H1 (cell line): ENCODE measurements around the gene TMEM271. TPM values are rescaled to one million over a fixed set of nuclear protein-coding genes. Genes with fewer than 3 reads are reported as not detected.

ENCODE experiments used
- CTCF ChIA-PET: fragments of 300-600 bp; sonication (Branson Sonifier 250); formaldehyde crosslinking; loops from one replicate; lab custom pipeline; 2021; ENCODE audit not compliant: partially characterized antibody; lab: Charles Lee
- POLR2A ChIA-PET: fragments of 300-600 bp; sonication (Branson Sonifier 250); formaldehyde crosslinking; loops from one replicate; lab custom pipeline; 2021; ENCODE audit warnings: inconsistent platforms; ENCODE audit not compliant: partially characterized antibody; lab: Charles Lee
- DNase-seq, 2 experiments: peaks; one replicate each; pipeline versions ENCODE4 v3.0.0 to v3.0.0-alpha.2; 2010 to 2022; ENCODE audit warnings: low spot score in 2 of 2, low read depth in 1 of 2, mixed read lengths in 1 of 2
- FAIRE-seq: peaks from 2 replicates; lab custom pipeline; 2011; peaks lifted over from hg19 to GRCh38; lab: Jason Lieb, UNC
- H2AFZ ChIP-seq: 2 replicates; pipeline ENCODE4 v1.8.1; 2012; ENCODE audit warnings: low read length, inconsistent platforms
- H2AK5ac ChIP-seq: 2 replicates; pipeline ENCODE4 v1.6.1; 2013; ENCODE audit warnings: low read depth, low read length
- H2BK120ac ChIP-seq: replicated peaks from 2 replicates; pipeline ENCODE3; 2013; ENCODE audit warnings: low read depth, low read length, inconsistent platforms
- H2BK12ac ChIP-seq: 2 replicates; pipeline ENCODE4 v1.6.1; 2013; ENCODE audit warnings: low read depth, low read length
- H2BK15ac ChIP-seq: 2 replicates; pipeline ENCODE4 v1.6.1; 2013; ENCODE audit warnings: low read length
- H2BK20ac ChIP-seq: 2 replicates; pipeline ENCODE4 v1.6.1; 2013; ENCODE audit warnings: low read length
- H2BK5ac ChIP-seq: 2 replicates; pipeline ENCODE4 v1.6.1; 2013; ENCODE audit warnings: low read depth, low read length
- H3K14ac ChIP-seq: 2 replicates; pipeline ENCODE4 v1.6.1; 2013; ENCODE audit warnings: inconsistent platforms; ENCODE audit not compliant: insufficient read length
- H3K18ac ChIP-seq: 2 replicates; pipeline ENCODE4 v1.6.1; 2013; ENCODE audit warnings: low read length; ENCODE audit errors: extremely low read depth
- H3K23ac ChIP-seq: 2 replicates; pipeline ENCODE4 v1.6.1; 2013; ENCODE audit warnings: inconsistent platforms; ENCODE audit not compliant: insufficient read length
- H3K23me2 ChIP-seq: 2 replicates; pipeline ENCODE4 v1.6.1; 2013; ENCODE audit warnings: low read depth, low read length
- H3K27ac ChIP-seq: 2 replicates; pipeline ENCODE4 v1.6.1; 2011; ENCODE audit warnings: low read depth, low read length, inconsistent platforms
- H3K27me3 ChIP-seq, 4 experiments: replicated peaks in 1 of 4; 1 replicate in 1 of 4; 2 replicates in 3 of 4; pipeline versions ENCODE4 v1.6.1 to v1.8.1; 2011 to 2013; ENCODE audit warnings: low read length in 3 of 4, mild to moderate bottlenecking in 3 of 4, inconsistent platforms in 2 of 4, mixed read lengths in 2 of 4, moderate library complexity in 1 of 4; ENCODE audit not compliant: control insufficient read depth in 3 of 4, insufficient read depth in 3 of 4; ENCODE audit errors: extremely low read depth in 1 of 4
- H3K36me3 ChIP-seq, 4 experiments: 2 replicates each; pipeline versions ENCODE4 v1.6.1 to v1.8.1; 2011 to 2013; ENCODE audit warnings: mild to moderate bottlenecking in 4 of 4, low read length in 3 of 4, moderate library complexity in 2 of 4, control low read depth in 1 of 4, inconsistent platforms in 1 of 4; ENCODE audit not compliant: insufficient read depth in 4 of 4, control insufficient read depth in 2 of 4
- H3K4ac ChIP-seq: replicated peaks from 2 replicates; pipeline ENCODE3; 2013; ENCODE audit warnings: low read length, low read depth, mixed read lengths, inconsistent platforms; ENCODE audit not compliant: insufficient read length
- H3K4me1 ChIP-seq, 4 experiments: replicated peaks in 1 of 4; 1 replicate in 1 of 4; 2 replicates in 3 of 4; pipeline versions ENCODE4 v1.6.1 to v1.8.1; 2011 to 2013; ENCODE audit warnings: low read length in 3 of 4, inconsistent platforms in 2 of 4, mixed read lengths in 1 of 4; ENCODE audit not compliant: insufficient read depth in 4 of 4, control insufficient read depth in 3 of 4
- H3K4me2 ChIP-seq, 2 experiments: 2 replicates each; pipeline versions ENCODE4 v1.6.1 to v1.8.1; 2011 to 2013; ENCODE audit warnings: low read depth in 2 of 2, low read length in 2 of 2, control low read depth in 1 of 2, inconsistent platforms in 1 of 2, mild to moderate bottlenecking in 1 of 2; ENCODE audit not compliant: insufficient read depth in 1 of 2
- H3K4me3 ChIP-seq, 4 experiments: fragments of 200-600, 300-600 bp in 1 of 4; sonication (generic), shearing (Covaris generic), sonication (Bioruptor Twin) in 1 of 4; 2 replicates each; pipeline versions ENCODE4 v1.5.1 to v1.8.1; 2011 to 2016; ENCODE audit warnings: low read length in 4 of 4, low read depth in 3 of 4, control low read depth in 2 of 4, inconsistent platforms in 2 of 4, mild to moderate bottlenecking in 2 of 4, mixed read lengths in 1 of 4, moderate library complexity in 1 of 4; ENCODE audit not compliant: insufficient read depth in 2 of 4; ENCODE audit errors: extremely low read depth in 1 of 4
- H3K56ac ChIP-seq: replicated peaks from 2 replicates; pipeline ENCODE3; 2013; ENCODE audit warnings: low read depth, mild to moderate bottlenecking, mixed read lengths, low read length, inconsistent platforms; ENCODE audit not compliant: insufficient read length
- H3K79me1 ChIP-seq: 2 replicates; pipeline ENCODE4 v1.6.1; 2013; ENCODE audit warnings: low read depth, low read length, control low read depth
- H3K79me2 ChIP-seq, 2 experiments: 2 replicates each; pipeline versions ENCODE4 v1.6.1 to v1.8.1; 2012 to 2013; ENCODE audit warnings: low read length in 2 of 2, mild to moderate bottlenecking in 2 of 2, inconsistent platforms in 1 of 2; ENCODE audit not compliant: insufficient read depth in 2 of 2, control insufficient read depth in 1 of 2
- H3K9ac ChIP-seq, 4 experiments: replicated peaks in 1 of 4; 1 replicate in 1 of 4; 2 replicates in 3 of 4; pipeline versions ENCODE4 v1.6.1 to v1.8.1; 2011 to 2013; ENCODE audit warnings: low read depth in 3 of 4, low read length in 3 of 4, control low read depth in 2 of 4, mild to moderate bottlenecking in 2 of 4, moderate library complexity in 2 of 4, inconsistent platforms in 1 of 4; ENCODE audit errors: extremely low read depth in 1 of 4
- H3K9me3 ChIP-seq, 2 experiments: 2 replicates each; pipeline versions ENCODE4 v1.6.1 to v1.8.1; 2012 to 2013; ENCODE audit warnings: mild to moderate bottlenecking in 2 of 2, moderate library complexity in 2 of 2, control low read depth in 1 of 2, inconsistent platforms in 1 of 2, low read depth in 1 of 2, low read length in 1 of 2, mixed read lengths in 1 of 2; ENCODE audit not compliant: insufficient read depth in 2 of 2
- H4K20me1 ChIP-seq, 2 experiments: replicated peaks in 1 of 2; 2 replicates each; pipeline versions ENCODE3 to v1.8.1; 2011 to 2013; ENCODE audit warnings: inconsistent platforms in 2 of 2, low read length in 2 of 2, mild to moderate bottlenecking in 1 of 2; ENCODE audit not compliant: insufficient read depth in 2 of 2, control insufficient read depth in 1 of 2
- H4K5ac ChIP-seq: 2 replicates; pipeline ENCODE4 v1.6.1; 2013; ENCODE audit warnings: low read length, low read depth, mixed read lengths, inconsistent platforms; ENCODE audit not compliant: insufficient read length
- H4K8ac ChIP-seq: 2 replicates; pipeline ENCODE4 v1.8.0; 2013; ENCODE audit warnings: mild to moderate bottlenecking, moderate library complexity, low read length, inconsistent platforms; ENCODE audit not compliant: insufficient read depth; ENCODE audit errors: extremely low read depth
- H4K91ac ChIP-seq: replicated peaks from 2 replicates; pipeline ENCODE3; 2013; ENCODE audit warnings: low read length, mixed read lengths, inconsistent platforms; ENCODE audit not compliant: insufficient read length
- EZH2 ChIP-seq: fragments of 200-600 bp; sonication (generic); IDR thresholded peaks from 2 replicates; pipeline ENCODE4 v1.7.1; 2012; ENCODE audit warnings: low read depth, mild to moderate bottlenecking, moderate library complexity, low read length, inconsistent platforms; ENCODE audit not compliant: severe bottlenecking
- MAFK ChIP-seq: IDR thresholded peaks from 2 replicates; pipeline ENCODE4 v1.6.1; 2012; ENCODE audit warnings: low read depth, mild to moderate bottlenecking, improper control_type of control experiment, low read length
- SIN3A ChIP-seq, 2 experiments: IDR thresholded peaks in 1 of 2; conservative IDR thresholded peaks in 1 of 2; 2 replicates each; pipeline ENCODE4 v1.6.1; 2011 to 2012; ENCODE audit warnings: low read length in 2 of 2, improper control_type of control experiment in 1 of 2, low read depth in 1 of 2, mild to moderate bottlenecking in 1 of 2
- SIX5 ChIP-seq: IDR thresholded peaks from 2 replicates; pipeline ENCODE4 v1.6.1; 2011; ENCODE audit warnings: mild to moderate bottlenecking, low read depth, low read length
- SRF ChIP-seq: IDR thresholded peaks from 2 replicates; pipeline ENCODE4 v1.6.1; 2011; ENCODE audit warnings: mild to moderate bottlenecking, low read depth, low read length, moderate library complexity
- TAF7 ChIP-seq: optimal IDR thresholded peaks from 2 replicates; pipeline ENCODE3; 2011; ENCODE audit warnings: low read depth, mild to moderate bottlenecking, inconsistent platforms, low read length, moderate library complexity, borderline replicate concordance
- WGBS, 2 experiments: shearing (Covaris generic) in 1 of 2; methylation state at CpG; one replicate each; pipeline versions ENCODE4 v1.1.6 to v1.1.7; 2013 to 2015; ENCODE audit warnings: low lambda C conversion rate in 2 of 2, mixed read lengths in 2 of 2, inconsistent platforms in 1 of 2, low coverage in 1 of 2, missing lambda C conversion rate in 1 of 2; ENCODE audit not compliant: insufficient replicate concordance in 2 of 2, insufficient coverage in 1 of 2, insufficient read length in 1 of 2; ENCODE audit errors: extremely low coverage in 1 of 2, missing lambda C conversion rate in 1 of 2; 5-methylcytosine and 5-hydroxymethylcytosine counted together
- polyA plus RNA-seq, 7 experiments: library from polyadenylated mRNA; depleted of rRNA in 3 of 7; stranded (reverse) in 5 of 7; unstranded in 2 of 7; fragments of >200 nt in 5 of 7; fragments of 200-250 nt in 2 of 7; gene quantifications; 1 replicate in 5 of 7; 2 replicates in 1 of 7; 4 replicates in 1 of 7; pipeline versions ENCODE4 v1.2.1 to v1.2.3, GENCODE V29; 2011 to 2013; ENCODE audit warnings: missing spikeins in 2 of 7, mixed read lengths in 2 of 7
- total RNA-seq: library from RNA; stranded (reverse); fragmentation: NEBNext Ultra II Directional; extraction: Animal tissue kit (Norgen Biotek cat#: 25700); gene quantifications from 2 replicates; pipeline ENCODE4 v1.2.1, GENCODE V29; 2021
- TF ChIP-seq, protein P1 (sequence below): IDR thresholded peaks from 2 replicates; pipeline ENCODE4 v1.6.1; 2012; ENCODE audit warnings: inconsistent platforms

The TMEM271 gene
- total and polyA plus RNA-seq, 2 of the 8 experiments (the other 6 are each of a cell fraction or from before 2014, with no cell fraction given), result 0.08 to 0.35 TPM

DNA sequence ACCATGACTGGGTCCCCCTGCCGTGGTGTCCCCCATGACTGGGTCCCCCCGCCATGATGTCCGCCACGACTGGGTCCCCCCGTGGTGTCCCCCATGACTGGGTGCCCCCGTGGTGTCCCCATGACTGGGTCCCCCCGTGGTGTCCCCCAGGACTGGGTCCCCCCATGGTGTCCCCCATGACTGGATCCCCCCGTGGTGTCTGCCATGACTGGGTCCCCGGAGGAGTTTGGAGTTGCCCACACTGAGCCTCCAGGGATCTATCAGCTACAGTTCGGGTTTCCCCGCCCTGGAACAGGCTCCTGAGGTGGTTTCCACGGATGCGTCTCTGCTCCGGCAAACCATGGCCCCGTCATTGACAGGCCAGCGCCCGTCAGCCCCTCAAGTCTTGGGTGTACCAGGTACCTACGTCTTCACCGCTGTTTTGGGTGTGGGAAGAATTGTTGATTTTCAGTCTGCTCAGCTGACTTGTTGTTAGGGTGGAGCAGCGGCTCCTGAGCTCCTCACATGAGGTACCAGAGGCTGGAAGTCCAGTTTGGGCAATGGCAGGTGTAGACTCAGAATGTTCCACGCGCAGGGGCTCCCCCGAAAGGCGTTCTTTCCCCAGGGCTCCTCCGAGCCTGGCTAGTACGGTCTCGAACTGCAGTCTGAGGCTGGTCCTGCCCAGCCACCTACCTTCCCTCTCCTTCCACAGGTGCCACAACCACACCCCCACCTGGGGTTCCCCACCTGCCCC is 41.0 kb upstream of the TMEM271 start:
- CTCF ChIA-PET, result interaction anchor here (1.2 to 1.5 kb wide), 2 partner anchors 14 to 84 kb away, joined by 3 to 5 read pairs; no protein-coding TSS in a partner anchor
- Histone ChIP-seq H3K79me2 (no peaks in the 10 kb centered on the region), H2BK20ac (no peak overlapping the region), H2BK120ac (no peak overlapping the region), H4K91ac (no peak overlapping the region), H3K27me3 (0 out of 7 replicates have a peak, but pooled peaks cover 0 to 2% (median 0%) of the 10 kb centered on the region in 4 experiments), H3K23me2 (no peaks in the 10 kb centered on the region), H3K23ac (no peak overlapping the region), H3K4me1 (no peaks in the 10 kb centered on the region; a peak in 1 of 7 replicates), H2BK12ac (no peak overlapping the region), H3K18ac (no peak overlapping the region), H4K5ac (no peak overlapping the region), H2AFZ (no peak overlapping the region), H3K36me3 (no peaks in the 10 kb centered on the region), H3K4ac (no peak overlapping the region), H3K9ac (no peak overlapping the region), H3K27ac (no peak overlapping the region), H4K8ac (no peak overlapping the region; the same call in 1 of the 2 replicates), H2BK15ac (no peak overlapping the region), H3K9me3 (no peaks in the 10 kb centered on the region), H2BK5ac (no peak overlapping the region), H4K20me1 (no peaks in the 10 kb centered on the region)
- WGBS, 2 experiments, result 91% methylated on average over 26 of the region's 27 CpGs; no CpG with 5 or more reads in 1 of the 2 experiments
- no peak for FAIRE-seq
- TF ChIP-seq MAFK, result no peak
- no peak for TF ChIP-seq SIX5
- TF ChIP-seq, protein P1, sequence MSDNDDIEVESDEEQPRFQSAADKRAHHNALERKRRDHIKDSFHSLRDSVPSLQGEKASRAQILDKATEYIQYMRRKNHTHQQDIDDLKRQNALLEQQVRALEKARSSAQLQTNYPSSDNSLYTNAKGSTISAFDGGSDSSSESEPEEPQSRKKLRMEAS, result no peak
- TF ChIP-seq TAF7, result no peak
- no peak for TF ChIP-seq SRF
- TF ChIP-seq EZH2, result no peak
- no peak for TF ChIP-seq SIN3A (conservative IDR thresholded peaks at IDR 0.05 in 1 of 2, IDR thresholded peaks at IDR 0.05 in 1 of 2; ENCODE audit: low read depth in 1 of 2, low read length in 2 of 2)
- TF ChIP-seq, all 59 proteins: peak for 0
- Histone ChIP-seq H3K56ac (no peak overlapping the region), H3K79me1 (no peaks in the 10 kb centered on the region), H3K4me3 (no peak overlapping the region), H2AK5ac (no peak overlapping the region), H3K4me2 (no peak overlapping the region), H3K14ac (no peak overlapping the region)
- DNase-seq, result no peak
- POLR2A ChIA-PET, result no interaction called here
